GM08714 (cell line): ENCODE data around the gene COLEC12.
"Not testable (repeated sequence)": the region's sequence is repeated elsewhere in the genome, so short reads cannot be mapped to it uniquely, and the experiment has no call there.

Experiments used
- H3K4me3 ChIP-seq: fragments of 200-500 bp; sonication (Bioruptor generic); 2 replicates; pipeline ENCODE4 v1.5.1; 2014; ENCODE audit warnings: mild to moderate bottlenecking, low read length, inconsistent platforms
- ZNF274 ChIP-seq: IDR thresholded peaks from 2 replicates; pipeline ENCODE4 v1.6.1; 2012; ENCODE audit warnings: mild to moderate bottlenecking, low read depth, low read length

Gene COLEC12

DNA sequence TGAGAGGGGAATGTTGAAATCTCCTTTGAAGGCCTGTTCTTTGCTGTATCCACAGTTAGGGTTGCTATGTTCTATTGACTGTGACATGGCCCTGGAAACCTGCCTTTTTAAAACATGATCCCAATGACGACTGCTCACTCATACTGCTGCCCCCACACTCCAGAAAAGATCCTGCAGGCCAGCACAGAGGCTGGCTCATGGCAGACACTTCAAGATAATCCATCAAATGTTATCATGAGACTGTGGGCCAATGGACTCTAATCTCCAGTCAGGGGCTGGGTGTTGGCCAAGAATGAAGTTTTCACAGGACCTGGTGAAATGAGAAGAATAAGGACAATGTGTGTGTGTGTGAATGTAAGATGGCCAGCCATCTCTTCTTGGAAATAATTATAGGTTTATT is 173.7 kb downstream of the COLEC12 start:
- H3K4me3 ChIP-seq, result no peak overlapping the region
- no peak for TF ChIP-seq ZNF274

DNA sequence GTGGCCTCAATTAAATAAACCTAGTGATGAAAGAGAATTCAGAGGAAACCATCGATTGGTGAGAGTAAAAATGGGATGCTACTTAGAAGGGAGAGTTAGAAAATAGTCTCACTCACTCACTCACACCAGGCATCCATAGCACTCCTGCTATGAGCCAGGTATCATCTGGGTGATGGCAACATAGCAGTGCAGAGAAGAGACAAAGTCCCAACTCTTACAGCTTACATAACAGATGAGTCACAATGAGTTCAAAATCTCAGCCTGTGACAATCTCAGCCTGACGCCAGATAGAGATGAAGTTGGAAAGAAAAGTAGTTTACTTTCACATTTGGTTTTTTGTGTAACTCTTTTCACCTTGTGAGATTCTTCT is 177.3 kb downstream of the COLEC12 start:
- TF ChIP-seq ZNF274, result no peak
- no peak overlapping the region for H3K4me3 ChIP-seq

DNA sequence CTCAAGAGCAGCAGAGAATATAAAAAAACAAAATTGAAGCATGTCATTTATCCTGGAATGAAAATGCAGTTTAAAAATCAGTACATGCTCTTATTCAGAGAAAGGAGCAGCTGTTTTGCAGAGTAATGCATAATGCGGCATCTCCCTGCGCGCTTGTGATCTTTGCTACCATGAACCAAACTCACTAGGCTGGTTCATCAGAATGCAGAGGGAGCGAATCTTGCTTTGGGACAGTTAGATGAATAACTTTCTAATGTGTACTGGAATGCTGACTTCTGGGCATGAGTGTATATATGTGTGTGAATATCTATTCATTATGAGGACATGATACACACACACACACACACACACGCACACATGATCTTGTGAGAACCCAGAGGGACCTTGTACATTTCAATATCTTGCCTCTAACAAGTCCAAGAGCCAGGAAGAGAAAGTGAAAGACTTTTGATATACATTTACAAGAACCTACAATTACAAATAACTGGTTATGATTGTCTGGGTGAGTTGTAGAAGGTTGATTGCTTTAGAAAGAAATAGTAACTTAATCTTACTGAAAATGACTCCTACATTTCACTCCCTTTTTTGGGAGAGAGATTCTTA is 178.5 kb downstream of the COLEC12 start:
- no peak for TF ChIP-seq ZNF274
- H3K4me3 ChIP-seq, result no peak overlapping the region

DNA sequence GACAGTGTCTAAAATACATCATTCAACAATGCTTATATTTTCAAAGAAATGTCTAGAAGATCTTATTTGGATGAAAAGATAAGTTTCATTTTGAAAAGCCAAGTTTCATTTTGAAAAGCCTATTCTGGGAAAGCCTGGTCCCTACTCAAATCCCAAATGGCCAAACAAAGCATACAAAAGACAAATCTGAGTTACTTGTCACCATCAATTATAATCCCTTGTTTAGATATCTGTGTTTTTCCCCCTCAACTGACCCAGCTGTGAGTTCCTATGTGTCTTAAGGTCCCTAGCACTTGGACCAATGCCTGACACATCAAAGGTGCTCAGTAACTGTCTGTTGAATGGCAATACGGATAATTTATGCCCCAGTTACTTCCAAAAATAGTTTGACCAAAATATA is 180.3 kb downstream of the COLEC12 start:
- H3K4me3 ChIP-seq, result no peak overlapping the region
- TF ChIP-seq ZNF274, result no peak

DNA sequence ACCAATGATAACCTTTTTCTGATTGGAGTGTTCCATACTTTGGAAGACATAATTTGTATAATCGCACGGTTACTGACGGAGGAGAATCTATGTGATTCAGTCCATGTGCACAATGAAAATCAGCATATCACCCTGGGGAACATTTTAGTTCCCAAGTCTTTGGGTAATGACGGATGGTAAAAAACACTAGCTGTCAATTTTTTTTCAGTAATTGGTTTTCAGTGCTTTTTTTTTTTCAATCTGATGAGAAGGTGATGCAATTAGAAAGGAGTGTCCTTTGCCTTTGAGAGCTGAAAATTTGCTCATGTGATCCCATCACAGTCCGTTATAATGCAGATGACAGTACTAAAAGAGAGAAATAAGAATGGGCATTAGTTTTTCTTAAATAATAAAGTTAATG is 180.8 kb downstream of the COLEC12 start:
- no peak overlapping the region for H3K4me3 ChIP-seq
- TF ChIP-seq ZNF274, result no peak

DNA sequence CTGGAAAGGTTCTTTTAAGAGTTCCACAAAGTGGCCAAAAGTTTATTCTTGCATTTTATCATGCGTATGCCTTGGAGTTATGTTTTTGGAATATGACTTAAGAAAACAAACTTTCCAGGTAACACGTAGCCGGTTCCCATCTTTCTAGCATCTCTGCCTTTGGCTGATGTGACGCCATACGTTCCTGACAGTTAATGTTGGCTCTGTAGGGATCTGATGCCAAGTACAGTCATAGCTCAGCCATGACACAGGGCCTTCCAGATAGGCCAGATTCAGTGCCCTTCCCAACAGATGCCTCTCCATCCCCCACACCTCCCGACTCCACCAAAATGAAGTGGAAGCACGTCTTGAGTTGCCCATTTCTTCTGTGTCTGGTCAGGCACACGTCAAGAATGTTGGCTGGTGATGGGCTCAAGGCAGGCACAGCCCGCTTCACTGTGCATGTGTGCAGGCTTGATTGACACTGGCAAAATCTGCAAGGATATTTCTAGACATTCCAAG is 181.7 kb downstream of the COLEC12 start:
- no peak overlapping the region for H3K4me3 ChIP-seq
- no peak for TF ChIP-seq ZNF274

DNA sequence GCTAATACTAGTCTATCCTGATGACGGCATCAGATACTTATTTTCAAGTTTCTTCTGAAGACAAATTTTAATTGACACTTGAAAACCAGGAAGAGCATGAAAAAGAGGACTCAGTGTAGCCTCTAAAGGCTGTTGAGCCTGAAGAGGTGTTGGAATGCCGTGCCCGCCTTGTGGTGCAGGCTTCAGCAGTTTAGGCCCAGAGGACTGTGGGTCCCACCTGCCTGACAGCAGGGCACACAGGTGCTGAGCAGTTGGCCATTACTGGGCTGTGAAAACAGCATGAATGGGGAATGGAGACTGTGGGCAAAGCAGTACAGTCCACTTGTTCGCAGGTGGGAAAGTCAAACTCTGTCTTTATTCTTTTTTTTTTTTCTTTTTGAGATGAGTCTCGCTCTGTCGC is 182.9 kb downstream of the COLEC12 start:
- H3K4me3 ChIP-seq, result no peak overlapping the region

DNA sequence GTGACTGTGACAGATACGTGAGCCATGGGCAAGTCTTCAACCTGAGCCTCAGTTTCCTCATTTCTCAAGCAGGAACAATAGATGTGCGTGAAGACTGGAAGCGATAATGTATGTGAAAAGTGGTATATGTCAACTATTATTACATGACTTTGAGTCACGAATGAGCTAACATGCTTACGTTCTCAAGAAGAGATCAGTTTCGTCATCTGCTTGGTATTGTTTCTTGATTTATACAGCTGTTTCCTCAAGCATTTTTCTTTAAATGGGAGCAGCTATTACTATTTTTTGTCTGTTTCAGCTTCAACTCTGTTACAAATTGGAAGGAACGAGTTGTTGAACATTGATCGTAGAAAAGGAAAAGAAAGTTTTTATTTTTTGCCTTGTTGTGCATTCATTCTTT is 184.1 kb downstream of the COLEC12 start:
- no peak for TF ChIP-seq ZNF274
- no peak overlapping the region for H3K4me3 ChIP-seq

More for the DNA sequence above, 182.9 kb downstream of the COLEC12 start:
- TF ChIP-seq ZNF274, result no peak

DNA sequence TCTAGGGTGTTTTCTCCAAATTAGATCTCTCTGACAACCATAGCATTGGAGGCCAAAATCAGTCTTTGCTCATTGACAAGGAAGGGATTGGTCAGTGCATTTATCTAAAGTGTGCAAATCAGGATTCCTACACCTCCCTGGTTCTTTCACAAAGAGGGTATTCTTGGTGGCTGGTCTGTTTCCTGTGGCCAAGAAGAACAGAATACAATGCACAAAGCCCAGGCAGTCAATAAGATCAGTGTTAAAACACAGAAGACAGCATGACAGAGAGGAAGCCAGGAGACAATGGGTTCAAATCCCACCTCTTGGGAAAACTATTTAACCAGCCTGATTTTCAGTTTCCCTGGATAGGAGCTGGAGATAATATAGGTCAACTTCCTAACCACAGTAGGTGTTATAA is 186.6 kb downstream of the COLEC12 start:
- TF ChIP-seq ZNF274, result no peak
- H3K4me3 ChIP-seq, result no peak overlapping the region

DNA sequence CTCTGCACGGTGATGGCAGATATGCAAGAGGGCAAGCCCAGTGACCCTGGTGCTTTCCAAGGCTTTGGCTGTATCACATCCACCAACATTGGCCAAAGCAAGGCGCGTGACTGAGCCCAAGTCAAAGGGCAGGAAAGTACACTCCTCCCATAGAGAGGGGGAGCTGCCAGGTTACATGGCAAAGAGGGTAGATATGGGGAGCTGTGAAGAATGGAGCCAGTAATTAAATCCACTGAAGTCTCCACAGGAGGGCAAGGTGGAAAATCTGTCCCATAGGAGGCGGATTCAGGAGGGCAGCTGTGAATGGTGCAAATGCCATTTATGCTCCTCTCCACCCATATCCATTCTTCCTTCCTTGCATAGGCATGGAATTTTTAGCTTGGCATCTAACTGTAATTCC is 188.1 kb downstream of the COLEC12 start:
- TF ChIP-seq ZNF274, result no peak
- no peak overlapping the region for H3K4me3 ChIP-seq

DNA sequence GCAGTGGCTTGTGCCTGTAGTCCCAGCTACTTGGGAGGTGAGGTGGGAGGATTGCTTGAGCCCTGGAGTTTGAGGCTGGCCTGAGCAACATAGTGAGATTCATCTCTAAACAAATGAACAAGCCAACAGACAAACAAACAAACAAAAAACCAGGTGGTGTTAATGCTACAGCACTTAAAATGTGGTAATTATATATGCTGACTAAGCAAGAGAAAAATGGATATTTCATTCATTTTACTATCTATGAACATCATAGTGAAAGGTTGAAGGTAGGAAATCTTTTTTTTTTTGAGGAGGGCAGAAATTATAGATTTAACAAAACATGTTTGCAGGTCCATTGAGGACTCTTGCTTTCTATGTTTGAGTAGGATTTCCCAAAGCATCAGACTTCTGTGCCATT is 190.5 kb downstream of the COLEC12 start:
- no peak overlapping the region for H3K4me3 ChIP-seq
- TF ChIP-seq ZNF274, result no peak

DNA sequence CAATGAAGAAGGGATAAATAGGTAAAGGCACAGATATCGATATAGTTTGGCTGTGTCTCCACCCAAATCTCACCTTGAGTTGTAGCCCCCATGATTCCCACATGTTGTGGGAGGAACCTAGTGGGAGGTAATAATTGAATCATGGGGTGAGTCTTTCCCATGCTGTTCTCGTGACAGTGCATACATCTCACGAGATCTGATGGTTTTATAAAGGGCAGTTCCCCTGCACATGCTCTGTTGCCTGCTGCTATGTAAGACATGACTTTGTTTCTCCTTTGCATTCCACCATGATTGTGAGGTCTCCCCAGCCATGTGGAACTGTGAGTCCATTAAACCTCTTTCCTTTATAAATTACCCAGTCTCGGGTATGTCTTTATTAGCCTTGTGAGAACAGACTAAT is 192.4 kb downstream of the COLEC12 start:
- not testable (repeated sequence) for H3K4me3 ChIP-seq

DNA sequence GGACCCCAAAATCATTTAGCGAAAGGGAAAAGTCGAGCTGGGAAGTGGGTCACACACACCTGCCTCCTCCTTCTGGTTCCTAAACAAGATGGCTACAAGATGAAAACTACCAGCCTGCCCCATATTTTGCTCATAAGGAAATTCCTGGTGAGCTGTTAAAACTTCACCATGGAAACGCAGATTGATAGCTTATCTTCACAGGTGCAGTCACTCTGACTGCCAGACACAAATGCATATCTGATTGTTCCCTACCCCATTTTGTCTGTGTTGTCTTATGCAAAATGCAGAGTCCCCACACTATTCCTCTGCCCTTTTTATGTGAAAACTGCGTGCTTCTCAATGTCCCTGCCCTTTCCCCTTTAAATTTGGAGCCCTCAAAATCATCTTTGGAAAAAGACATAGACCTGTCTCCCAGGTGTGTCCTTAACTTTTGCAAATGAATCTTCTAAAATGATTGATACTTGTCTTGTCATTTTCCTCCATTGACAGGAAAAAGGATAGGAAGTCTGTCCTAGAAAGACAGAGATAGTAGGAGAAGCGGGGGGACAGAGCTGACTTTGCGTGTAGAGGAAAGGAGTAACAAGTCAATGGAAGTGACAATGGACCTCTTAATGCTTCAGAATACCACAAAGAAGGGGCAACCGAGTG is 193.8 kb downstream of the COLEC12 start:
- TF ChIP-seq ZNF274, result no peak
- H3K4me3 ChIP-seq, result no peak overlapping the region

DNA sequence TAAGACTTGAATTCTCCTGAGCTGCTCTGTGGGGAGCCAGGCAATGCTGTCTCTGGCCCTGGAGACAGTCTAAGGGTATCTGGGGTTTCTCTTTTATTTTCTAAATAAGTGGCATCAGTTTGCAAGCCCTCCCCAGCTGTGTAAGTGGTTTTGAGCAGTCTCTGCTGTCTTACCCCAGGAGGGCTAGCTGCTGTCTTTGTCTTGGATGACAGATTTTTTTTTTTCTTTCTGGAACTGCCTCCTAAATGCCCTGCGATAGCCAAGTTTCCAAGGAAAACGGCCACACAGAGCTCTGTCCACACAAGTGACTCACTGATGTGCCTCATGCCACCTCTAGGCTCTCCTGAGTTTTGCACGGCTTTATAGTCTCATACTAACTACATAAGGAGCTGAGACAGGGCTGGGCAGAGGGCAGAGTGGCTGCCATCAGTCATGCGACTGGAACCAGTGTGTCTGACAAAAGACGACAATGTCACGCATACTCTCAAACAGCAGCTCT is 195.4 kb downstream of the COLEC12 start:
- H3K4me3 ChIP-seq, result no peak overlapping the region
- no peak for TF ChIP-seq ZNF274

DNA sequence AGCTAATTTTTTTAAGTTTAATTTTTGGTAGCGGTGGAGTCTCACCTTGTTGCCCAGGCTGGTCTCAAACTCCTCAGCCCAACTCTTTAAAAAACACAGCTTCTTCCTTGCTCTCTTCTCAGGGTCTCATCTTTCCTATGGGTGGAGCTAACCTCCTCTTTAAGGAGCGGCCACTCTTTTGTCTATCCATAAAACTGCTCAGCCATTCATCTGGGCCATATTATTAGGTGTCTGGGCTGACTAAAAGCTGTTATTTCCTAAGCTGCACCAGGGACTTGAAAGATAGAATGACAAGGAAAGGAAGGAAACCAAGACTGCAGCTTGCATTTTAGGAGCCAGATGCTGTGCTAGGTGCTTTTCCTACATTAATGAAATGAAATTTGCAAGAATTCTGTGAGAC is 196.9 kb downstream of the COLEC12 start:
- no peak for TF ChIP-seq ZNF274
- H3K4me3 ChIP-seq, result no peak overlapping the region

DNA sequence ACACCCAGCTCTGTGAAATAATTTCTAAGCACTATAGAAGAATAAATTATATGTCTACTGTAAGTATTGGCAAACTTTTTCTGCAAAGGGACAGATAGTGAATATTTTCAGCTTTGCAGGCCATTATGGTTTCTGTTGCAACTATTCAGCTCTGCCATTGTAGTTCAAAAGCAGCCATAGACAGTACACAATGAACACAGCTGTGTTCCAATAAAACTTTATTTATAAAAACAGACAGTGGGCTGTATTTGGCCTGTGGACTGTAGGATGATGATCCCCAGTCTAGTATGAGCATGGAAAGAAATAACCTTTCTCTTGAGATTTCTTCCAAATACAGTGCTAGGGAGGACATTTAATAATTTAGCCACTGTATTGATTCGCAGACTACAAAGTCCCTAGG is 197.5 kb downstream of the COLEC12 start:
- H3K4me3 ChIP-seq, result no peak overlapping the region
- TF ChIP-seq ZNF274, result no peak
